ENCODE measurements around the gene IL34. TPM values are rescaled to one million over a fixed set of nuclear protein-coding genes. Genes with fewer than 3 reads are reported as not detected.
A peak's percentile ranks its signal among the peaks of the same experiment; 100 is the strongest.
"Not testable (repeated sequence)": the region's sequence is repeated elsewhere in the genome, so short reads cannot be mapped to it uniquely, and the experiment has no call there.

Gene IL34
- total RNA-seq, 1 donor from 2014 or later = not detected

DNA sequence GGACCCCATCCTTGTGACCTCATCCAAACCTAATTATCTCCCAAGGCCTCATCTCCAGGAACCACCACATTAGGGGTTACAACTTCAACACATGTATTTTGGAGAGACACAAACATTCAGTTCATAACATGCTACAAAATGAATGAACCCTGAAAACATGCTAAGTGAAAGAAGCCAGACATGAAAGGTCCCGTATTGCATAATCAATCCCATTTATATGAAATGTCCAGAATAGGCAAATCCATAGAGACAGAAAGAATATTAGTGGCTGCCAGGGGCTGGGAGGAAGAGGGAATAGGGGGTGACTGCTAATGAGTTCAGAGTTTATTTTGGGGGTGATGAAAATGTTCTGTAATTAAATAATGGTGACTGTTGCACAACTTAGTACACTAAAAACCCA lies 3.7 kb upstream of the IL34 start:
- peaks cover under 1% of the 10 kb centered on the region for H3K9me3 Mint-ChIP-seq
- no peak overlapping the region for H3K4me3 Mint-ChIP-seq
- H3K27ac Mint-ChIP-seq = peak overlapping the region; percentile 52
- no peaks in the 10 kb centered on the region for H3K36me3 Mint-ChIP-seq
- Histone ChIP-seq H2AFZ (replicated peaks) (no peak overlapping the region), H3K27me3 (no peaks in the 10 kb centered on the region), H3K27ac (no peak overlapping the region), H3K9ac (no peak overlapping the region), H3F3A (ENCODE audit: low read depth) (no peaks in the 10 kb centered on the region), H3K9me3 (ENCODE audit: low read depth) (no peaks in the 10 kb centered on the region), H3K4me1 (no peaks in the 10 kb centered on the region), H3K4me2 (no peak overlapping the region), H3K79me2 (ENCODE audit: low read depth) (no peaks in the 10 kb centered on the region), H4K20me1 (ENCODE audit: low read depth) (no peaks in the 10 kb centered on the region), H3K36me3 (no peaks in the 10 kb centered on the region), H3K4me3 (no peak overlapping the region)
- H3K27me3 Mint-ChIP-seq (ENCODE audit: insufficient read depth, low read depth) = peaks cover 9% of the 10 kb centered on the region
- TF ChIP-seq, protein P1, sequence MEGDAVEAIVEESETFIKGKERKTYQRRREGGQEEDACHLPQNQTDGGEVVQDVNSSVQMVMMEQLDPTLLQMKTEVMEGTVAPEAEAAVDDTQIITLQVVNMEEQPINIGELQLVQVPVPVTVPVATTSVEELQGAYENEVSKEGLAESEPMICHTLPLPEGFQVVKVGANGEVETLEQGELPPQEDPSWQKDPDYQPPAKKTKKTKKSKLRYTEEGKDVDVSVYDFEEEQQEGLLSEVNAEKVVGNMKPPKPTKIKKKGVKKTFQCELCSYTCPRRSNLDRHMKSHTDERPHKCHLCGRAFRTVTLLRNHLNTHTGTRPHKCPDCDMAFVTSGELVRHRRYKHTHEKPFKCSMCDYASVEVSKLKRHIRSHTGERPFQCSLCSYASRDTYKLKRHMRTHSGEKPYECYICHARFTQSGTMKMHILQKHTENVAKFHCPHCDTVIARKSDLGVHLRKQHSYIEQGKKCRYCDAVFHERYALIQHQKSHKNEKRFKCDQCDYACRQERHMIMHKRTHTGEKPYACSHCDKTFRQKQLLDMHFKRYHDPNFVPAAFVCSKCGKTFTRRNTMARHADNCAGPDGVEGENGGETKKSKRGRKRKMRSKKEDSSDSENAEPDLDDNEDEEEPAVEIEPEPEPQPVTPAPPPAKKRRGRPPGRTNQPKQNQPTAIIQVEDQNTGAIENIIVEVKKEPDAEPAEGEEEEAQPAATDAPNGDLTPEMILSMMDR (IDR thresholded peaks at IDR 0.05) = no peak
- no peak for TF ChIP-seq EZH2phosphoT487 (IDR thresholded peaks at IDR 0.05)
- TF ChIP-seq EZH2 (IDR thresholded peaks at IDR 0.05) = no peak
- DNase-seq (ENCODE audit: low spot score) = no peak
- peaks cover 27% of the 10 kb centered on the region for H3K4me1 Mint-ChIP-seq

DNA sequence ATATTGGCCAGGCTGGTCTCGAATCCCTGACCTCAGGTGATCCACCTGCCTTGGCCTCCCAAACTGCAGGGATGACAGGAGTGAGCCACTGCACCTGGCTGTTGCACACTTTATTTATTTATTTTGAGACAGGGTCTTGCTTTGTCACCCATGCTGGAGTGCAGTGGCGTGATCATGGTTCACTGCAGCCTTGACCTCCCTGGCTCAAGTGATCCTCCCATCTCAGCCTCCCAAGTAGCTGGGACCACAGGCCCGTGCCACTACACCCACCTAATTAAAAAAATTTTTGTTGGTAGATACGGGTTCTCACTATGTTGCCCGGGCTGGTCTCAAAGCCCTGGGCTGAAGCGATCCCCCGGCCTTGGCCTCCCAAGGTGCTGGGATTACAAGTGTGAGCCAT lies 3.1 kb upstream of the IL34 start:
- H3K27ac Mint-ChIP-seq; H2AFZ ChIP-seq (replicated peaks); DNase-seq (ENCODE audit: low spot score); H3K9me3 Mint-ChIP-seq; H3K27me3 ChIP-seq; H3K9ac ChIP-seq; H4K20me1 ChIP-seq (ENCODE audit: low read depth); H3K27ac ChIP-seq; H3K36me3 ChIP-seq; H3K4me2 ChIP-seq; H3F3A ChIP-seq (ENCODE audit: low read depth); H3K4me3 ChIP-seq; H3K36me3 Mint-ChIP-seq; H3K4me1 ChIP-seq; H3K79me2 ChIP-seq (ENCODE audit: low read depth); H3K4me3 Mint-ChIP-seq; H3K9me3 ChIP-seq (ENCODE audit: low read depth): not testable (repeated sequence)
- H3K4me1 Mint-ChIP-seq = peaks cover 32% of the 10 kb centered on the region
- H3K27me3 Mint-ChIP-seq (ENCODE audit: insufficient read depth, low read depth) = peaks cover 11% of the 10 kb centered on the region

DNA sequence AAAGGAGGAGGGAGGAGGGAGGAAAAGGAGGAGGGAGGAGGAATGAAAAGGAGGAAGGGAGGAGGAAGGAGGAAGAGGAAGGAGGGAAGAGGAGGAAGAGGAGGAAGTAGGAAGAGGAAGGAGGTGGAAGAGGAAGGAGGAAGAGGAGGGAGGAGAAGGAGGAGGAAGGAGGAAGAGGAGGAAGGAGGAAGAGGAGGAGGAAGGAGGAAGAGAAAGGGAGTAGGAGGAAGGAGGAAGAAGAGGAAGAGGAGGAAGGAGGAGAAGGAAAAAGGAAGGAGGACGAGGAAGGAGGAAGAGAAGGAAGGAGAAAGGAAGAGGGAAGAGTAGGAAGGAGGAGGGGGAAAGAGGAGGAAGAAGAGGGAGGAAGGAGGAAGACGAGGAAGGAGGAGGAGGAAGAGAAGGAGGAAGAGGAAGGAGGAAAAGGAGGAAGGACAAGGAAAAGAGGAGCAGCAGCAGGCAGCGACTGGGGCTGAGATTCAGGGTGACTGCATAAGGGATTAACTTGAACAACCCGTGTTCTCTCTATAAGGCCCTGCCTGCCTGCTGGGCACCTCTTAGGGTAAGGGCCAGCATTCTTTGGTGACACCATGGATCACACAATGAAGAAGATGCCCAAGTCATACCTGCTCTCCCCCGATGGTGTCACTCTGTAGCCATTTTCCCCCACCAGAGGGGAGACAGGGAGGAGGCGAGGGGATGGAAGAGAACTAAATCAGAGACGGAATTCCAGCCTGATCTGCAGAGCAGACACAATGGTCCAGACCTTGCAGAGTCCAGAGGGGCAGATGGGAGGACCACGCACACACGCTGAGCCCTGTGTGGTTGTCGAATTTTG lies 1.4 kb upstream of the IL34 start:
- Histone ChIP-seq H3K36me3 (no peaks in the 10 kb centered on the region), H3K79me2 (ENCODE audit: low read depth) (no peaks in the 10 kb centered on the region), H3K4me2 (no peak overlapping the region), H3K9me3 (ENCODE audit: low read depth) (no peaks in the 10 kb centered on the region), H2AFZ (replicated peaks) (no peak overlapping the region), H3K4me3 (no peak overlapping the region), H4K20me1 (ENCODE audit: low read depth) (no peaks in the 10 kb centered on the region), H3K27me3 (no peaks in the 10 kb centered on the region), H3K27ac (no peak overlapping the region), H3K4me1 (no peaks in the 10 kb centered on the region), H3F3A (ENCODE audit: low read depth) (no peaks in the 10 kb centered on the region), H3K9ac (no peak overlapping the region)
- H3K4me1 Mint-ChIP-seq = peaks cover 26% of the 10 kb centered on the region
- no peak overlapping the region for H3K4me3 Mint-ChIP-seq
- peaks cover 3% of the 10 kb centered on the region for H3K36me3 Mint-ChIP-seq
- TF ChIP-seq, protein P1 (IDR thresholded peaks at IDR 0.05) = no peak
- H3K27ac Mint-ChIP-seq = no peak overlapping the region
- DNase-seq (ENCODE audit: low spot score) = no peak
- H3K27me3 Mint-ChIP-seq (ENCODE audit: insufficient read depth, low read depth) = peaks cover 11% of the 10 kb centered on the region
- peaks cover 9% of the 10 kb centered on the region for H3K9me3 Mint-ChIP-seq

All from neural progenitor cell (in vitro differentiated cells).